ENCODE data around the gene FBF1.

DNA sequence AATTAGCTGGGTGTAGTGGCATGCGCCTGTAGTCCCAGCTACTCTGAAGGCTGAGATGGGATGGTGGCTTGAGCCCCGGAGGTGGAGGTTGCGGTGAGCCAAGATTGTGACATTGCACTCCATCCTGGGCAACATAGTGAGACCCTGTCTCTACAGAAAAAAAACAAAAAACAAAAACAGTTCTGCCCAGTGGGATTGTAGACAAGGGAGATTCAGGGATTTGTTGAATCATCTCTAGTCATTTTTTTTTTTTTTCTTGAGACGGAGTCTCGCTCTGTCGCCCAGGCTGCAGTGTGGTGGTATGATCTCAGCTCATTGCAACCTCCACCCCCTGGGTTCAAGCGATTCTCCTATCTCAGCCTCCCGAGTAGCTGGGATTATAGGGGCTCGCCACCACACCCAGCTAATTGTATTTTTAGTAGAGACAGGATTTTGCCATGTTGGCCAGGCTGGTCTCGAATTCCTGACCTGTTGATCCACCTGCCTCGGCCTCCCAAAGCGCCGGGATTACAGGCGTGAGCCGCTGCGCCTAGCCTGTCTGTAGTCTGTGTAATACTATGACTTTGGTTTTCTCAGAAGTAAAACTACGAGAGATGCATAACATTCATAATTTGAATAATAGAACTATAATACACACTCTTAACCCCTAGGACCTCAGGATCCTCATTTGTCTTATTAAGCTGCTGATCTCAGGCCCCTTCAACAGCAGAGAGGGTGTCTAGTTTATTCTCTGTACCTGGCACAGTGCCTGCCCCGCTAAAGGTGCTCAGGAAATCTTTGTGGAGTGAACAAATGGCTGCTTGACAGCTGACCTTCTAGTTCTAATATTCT is 39.6 kb upstream of the FBF1 start:
- TF ChIP-seq, protein P1, sequence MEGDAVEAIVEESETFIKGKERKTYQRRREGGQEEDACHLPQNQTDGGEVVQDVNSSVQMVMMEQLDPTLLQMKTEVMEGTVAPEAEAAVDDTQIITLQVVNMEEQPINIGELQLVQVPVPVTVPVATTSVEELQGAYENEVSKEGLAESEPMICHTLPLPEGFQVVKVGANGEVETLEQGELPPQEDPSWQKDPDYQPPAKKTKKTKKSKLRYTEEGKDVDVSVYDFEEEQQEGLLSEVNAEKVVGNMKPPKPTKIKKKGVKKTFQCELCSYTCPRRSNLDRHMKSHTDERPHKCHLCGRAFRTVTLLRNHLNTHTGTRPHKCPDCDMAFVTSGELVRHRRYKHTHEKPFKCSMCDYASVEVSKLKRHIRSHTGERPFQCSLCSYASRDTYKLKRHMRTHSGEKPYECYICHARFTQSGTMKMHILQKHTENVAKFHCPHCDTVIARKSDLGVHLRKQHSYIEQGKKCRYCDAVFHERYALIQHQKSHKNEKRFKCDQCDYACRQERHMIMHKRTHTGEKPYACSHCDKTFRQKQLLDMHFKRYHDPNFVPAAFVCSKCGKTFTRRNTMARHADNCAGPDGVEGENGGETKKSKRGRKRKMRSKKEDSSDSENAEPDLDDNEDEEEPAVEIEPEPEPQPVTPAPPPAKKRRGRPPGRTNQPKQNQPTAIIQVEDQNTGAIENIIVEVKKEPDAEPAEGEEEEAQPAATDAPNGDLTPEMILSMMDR (IDR thresholded peaks at IDR 0.05) = no peak
- TF ChIP-seq POLR2A (IDR thresholded peaks at IDR 0.05) = no peak
